IMR-90 (cell line): ENCODE measurements around the gene KIF18A. TPM values are rescaled to one million over a fixed set of nuclear protein-coding genes. Genes with fewer than 3 reads are reported as not detected.

ENCODE experiments used
- ATAC-seq: fragments of 200-7000 bp; cut with Tn5 transposase; 2 replicates; pipeline ENCODE4 v1.9.1; 2020; ENCODE audit warnings: low read depth, mild to moderate bottlenecking, moderate library complexity
- BruUV-seq: library from RNA; stranded (reverse); fragments of 400-500 nt; replicated peaks from 2 replicates; lab custom pipeline; 2021; lab: Mats Ljungman, UMichigan
- CTCF ChIA-PET: fragments of 300-600 bp; formaldehyde crosslinking; extraction: SDS; loops from one replicate; lab custom pipeline; 2021; ENCODE audit warnings: antibody characterized with exemption; lab: Yijun Ruan, JAX
- POLR2A ChIA-PET: fragments of 300-600 bp; sonication (Branson Sonifier 250); formaldehyde crosslinking; loops from one replicate; lab custom pipeline; 2022; ENCODE audit warnings: antibody characterized with exemption; ENCODE audit not compliant: unreplicated experiment; lab: Charles Lee
- DNase-seq: peaks from one replicate; pipeline ENCODE4 v3.0.0; 2013
- H2AFZ ChIP-seq: replicated peaks from 2 replicates; pipeline ENCODE3; 2013; ENCODE audit warnings: low read length, mild to moderate bottlenecking; ENCODE audit not compliant: poor library complexity
- H2AK5ac ChIP-seq: 2 replicates; pipeline ENCODE4 v1.6.1; 2013; ENCODE audit warnings: low read depth, low read length, inconsistent platforms
- H2AK9ac ChIP-seq: replicated peaks from 2 replicates; pipeline ENCODE3; 2013; ENCODE audit warnings: mild to moderate bottlenecking, low read depth, low read length, moderate library complexity; ENCODE audit not compliant: poor library complexity
- H2BK120ac ChIP-seq: 2 replicates; pipeline ENCODE4 v1.6.1; 2013; ENCODE audit warnings: low read depth, low read length, inconsistent platforms
- H2BK15ac ChIP-seq: 3 replicates; pipeline ENCODE4 v1.6.1; 2013; ENCODE audit warnings: low read depth, low read length, inconsistent platforms
- H2BK20ac ChIP-seq: 2 replicates; pipeline ENCODE4 v1.6.1; 2013; ENCODE audit warnings: low read depth, mild to moderate bottlenecking, inconsistent platforms, low read length, moderate library complexity
- H2BK5ac ChIP-seq: 2 replicates; pipeline ENCODE4 v1.6.1; 2013; ENCODE audit warnings: mild to moderate bottlenecking, low read depth, low read length, inconsistent platforms; ENCODE audit not compliant: poor library complexity, severe bottlenecking
- H3K14ac ChIP-seq: replicated peaks from 2 replicates; pipeline ENCODE4 v1.6.1; 2013; ENCODE audit warnings: low read depth, low read length, inconsistent platforms
- H3K18ac ChIP-seq: 2 replicates; pipeline ENCODE4 v1.6.1; 2013; ENCODE audit warnings: low read depth, low read length, control low read depth
- H3K23ac ChIP-seq: 2 replicates; pipeline ENCODE4 v1.6.1; 2013; ENCODE audit warnings: low read depth, low read length, inconsistent platforms
- H3K27ac ChIP-seq: 2 replicates; pipeline ENCODE4 v1.5.1; 2013; ENCODE audit warnings: mild to moderate bottlenecking, control low read depth, low read length; ENCODE audit not compliant: insufficient read depth
- H3K27me3 ChIP-seq: 2 replicates; pipeline ENCODE4 v1.6.1; 2013; ENCODE audit warnings: low read length; ENCODE audit not compliant: control insufficient read depth, insufficient read depth
- H3K36me3 ChIP-seq: 2 replicates; pipeline ENCODE4 v1.6.1; 2013; ENCODE audit warnings: low read length, mixed read lengths; ENCODE audit not compliant: control insufficient read depth, insufficient read depth
- H3K4ac ChIP-seq: 2 replicates; pipeline ENCODE4 v1.6.1; 2013; ENCODE audit warnings: low read depth, low read length, inconsistent platforms
- H3K4me1 ChIP-seq: 2 replicates; pipeline ENCODE4 v1.6.1; 2013; ENCODE audit warnings: low read length, mixed read lengths; ENCODE audit not compliant: control insufficient read depth, insufficient read depth
- H3K4me2 ChIP-seq: 2 replicates; pipeline ENCODE4 v1.6.1; 2013; ENCODE audit warnings: low read depth, mild to moderate bottlenecking, control low read depth, low read length, moderate library complexity
- H3K4me3 ChIP-seq: 2 replicates; pipeline ENCODE4 v1.5.1; 2013; ENCODE audit warnings: low read depth, mild to moderate bottlenecking, control low read depth, low read length, moderate library complexity; ENCODE audit not compliant: insufficient read depth
- H3K56ac ChIP-seq: 2 replicates; pipeline ENCODE4 v1.6.1; 2013; ENCODE audit warnings: low read length, inconsistent platforms; ENCODE audit not compliant: insufficient read depth; ENCODE audit errors: extremely low read depth
- H3K79me1 ChIP-seq, 2 experiments: 2 replicates each; pipeline ENCODE4 v1.6.1; 2013; ENCODE audit warnings: low read length in 2 of 2, inconsistent platforms in 1 of 2, low read depth in 1 of 2
- H3K9ac ChIP-seq: 2 replicates; pipeline ENCODE4 v1.6.1; 2013; ENCODE audit warnings: low read depth, low read length, control low read depth
- H3K9me1 ChIP-seq: 2 replicates; pipeline ENCODE4 v1.6.1; 2013; ENCODE audit warnings: low read length, inconsistent platforms; ENCODE audit not compliant: insufficient read depth
- H3K9me3 ChIP-seq: 2 replicates; pipeline ENCODE4 v1.6.1; 2013; ENCODE audit warnings: low read length; ENCODE audit not compliant: control insufficient read depth, insufficient read depth
- H4K20me1 ChIP-seq: 2 replicates; pipeline ENCODE4 v1.6.1; 2013; ENCODE audit warnings: low read length, inconsistent platforms; ENCODE audit not compliant: insufficient read depth
- H4K5ac ChIP-seq: 2 replicates; pipeline ENCODE4 v1.6.1; 2013; ENCODE audit warnings: mild to moderate bottlenecking, low read depth, low read length, control low read depth
- H4K8ac ChIP-seq, 2 experiments: 2 replicates each; pipeline ENCODE4 v1.6.1; 2013; ENCODE audit warnings: low read depth in 2 of 2, low read length in 2 of 2, control low read depth in 1 of 2, inconsistent platforms in 1 of 2
- H4K91ac ChIP-seq: 2 replicates; pipeline ENCODE4 v1.6.1; 2013; ENCODE audit warnings: low read depth, low read length, inconsistent platforms; ENCODE audit not compliant: insufficient read depth
- BHLHE40 ChIP-seq: fragments of 150-350 bp; IDR thresholded peaks from 2 replicates; pipeline ENCODE4 v1.6.1; 2016; ENCODE audit warnings: mild to moderate bottlenecking, low read depth, low read length
- CEBPB ChIP-seq: IDR thresholded peaks from 2 replicates; pipeline ENCODE4 v1.6.1; 2012; ENCODE audit warnings: low read depth, low read length, improper control_type of control experiment
- CHD1 ChIP-seq: IDR thresholded peaks from 2 replicates; pipeline ENCODE4 v1.6.1; 2012; ENCODE audit warnings: low read depth, low read length, improper control_type of control experiment
- CTCF ChIP-seq: conservative IDR thresholded peaks from 2 replicates; pipeline ENCODE4 v1.5.1; 2012; ENCODE audit warnings: mild to moderate bottlenecking, low read depth, low read length, improper control_type of control experiment
- ELK1 ChIP-seq: fragments of 150-350 bp; IDR thresholded peaks from 2 replicates; pipeline ENCODE4 v1.6.1; 2016; ENCODE audit warnings: low read depth, mild to moderate bottlenecking, low read length, moderate library complexity, borderline replicate concordance
- FOS ChIP-seq: fragments of 150-350 bp; IDR thresholded peaks from 2 replicates; pipeline ENCODE4 v1.6.1; 2016; ENCODE audit warnings: low read depth, low read length
- MAFK ChIP-seq: IDR thresholded peaks from 2 replicates; pipeline ENCODE4 v1.6.1; 2012; ENCODE audit warnings: low read depth, low read length, improper control_type of control experiment
- MAZ ChIP-seq: IDR thresholded peaks from 2 replicates; pipeline ENCODE4 v1.6.1; 2012; ENCODE audit warnings: low read depth, mild to moderate bottlenecking, low read length, improper control_type of control experiment, moderate library complexity, borderline replicate concordance
- MXI1 ChIP-seq: IDR thresholded peaks from 2 replicates; pipeline ENCODE4 v1.6.1; 2012; ENCODE audit warnings: low read depth, mild to moderate bottlenecking, low read length, moderate library complexity, borderline replicate concordance
- NFE2L2 ChIP-seq: fragments of 150-350 bp; IDR thresholded peaks from 2 replicates; pipeline ENCODE4 v1.6.1; 2016; ENCODE audit warnings: low read depth, mild to moderate bottlenecking, low read length
- POLR2A ChIP-seq: IDR thresholded peaks from 2 replicates; pipeline ENCODE4 v1.6.1; 2012; ENCODE audit warnings: mild to moderate bottlenecking, low read depth, low read length
- RAD21 ChIP-seq: IDR thresholded peaks from 2 replicates; pipeline ENCODE4 v1.6.1; 2012; ENCODE audit warnings: low read length, improper control_type of control experiment
- RCOR1 ChIP-seq: IDR thresholded peaks from 2 replicates; pipeline ENCODE4 v1.6.1; 2012; ENCODE audit warnings: mild to moderate bottlenecking, low read length, improper control_type of control experiment; ENCODE audit not compliant: insufficient replicate concordance
- RFX5 ChIP-seq: IDR thresholded peaks from 2 replicates; pipeline ENCODE4 v1.8.0; 2012; ENCODE audit warnings: low read depth, mild to moderate bottlenecking, low read length, moderate library complexity
- SMC3 ChIP-seq: fragments of 150-350 bp; IDR thresholded peaks from 2 replicates; pipeline ENCODE4 v1.6.1; 2016; ENCODE audit warnings: low read depth, mild to moderate bottlenecking, antibody characterized with exemption, low read length, moderate library complexity
- USF2 ChIP-seq: fragments of 150-350 bp; IDR thresholded peaks from 2 replicates; pipeline ENCODE4 v1.6.1; 2017; ENCODE audit warnings: mild to moderate bottlenecking, antibody characterized with exemption, low read length, low read depth
- WGBS, 2 experiments: methylation state at CpG; one replicate each; pipeline versions ENCODE4 v1.1.5 to v1.1.7; 2013; ENCODE audit warnings: missing lambda C conversion rate in 2 of 2; ENCODE audit not compliant: insufficient read length in 1 of 2; ENCODE audit errors: extremely low coverage in 2 of 2; 5-methylcytosine and 5-hydroxymethylcytosine counted together
- dilution Hi-C: fragments of 300-500 bp; cut with HindIII; formaldehyde crosslinking; loops from one replicate; pipeline ENCODE4 v1.14.3; 2018; ENCODE audit warnings: low sequenced_read_pairs; ENCODE audit not compliant: unreplicated experiment
- in situ Hi-C: fragments of 300-500 bp; cut with MboI; formaldehyde crosslinking; loops from 3 replicates; pipeline ENCODE4 v1.14.3; 2019; ENCODE audit warnings: low sequenced_read_pairs, inconsistent platforms, mixed read lengths
- intact Hi-C: fragments of 100-400 bp; cut with micrococcal nuclease; formaldehyde crosslinking; loops from 2 replicates; pipeline ENCODE4 v1.10.0; 2022
- polyA plus RNA-seq, 3 experiments: library from polyadenylated mRNA; depleted of rRNA; stranded (reverse); fragments of >200 nt; gene quantifications; 2 replicates each; pipeline ENCODE4 v1.2.3, GENCODE V29; 2012; ENCODE audit warnings: low replicate concordance in 1 of 3
- total RNA-seq: library from RNA; depleted of rRNA; stranded (reverse); fragments of >200 nt; gene quantifications from 2 replicates; pipeline ENCODE4 v1.2.3, GENCODE V29; 2012

KIF18A gene
- total and polyA plus RNA-seq, 2 of the 4 experiments (the other 2 are of a cell fraction) = 8.9 to 24.4 TPM

- in situ Hi-C loops = loop anchor here (10.0 kb wide), 2 partner anchors 400 to 1230 kb away; partner anchors contain the start of gene BDNF
- Histone ChIP-seq H2AK5ac (no peak overlapping the region), H3K9ac (0 out of 2 replicates have a peak overlapping the region, but pooled peaks have one; percentile 41)
Observed at GRCh38 chr11:28104425-28104824, 3.5 kb downstream of the KIF18A start.

More at GRCh38 chr11:28104425-28104824, 3.5 kb downstream of the KIF18A start:
- H2BK20ac ChIP-seq = no peak overlapping the region
- no peak overlapping the region for H2AK9ac ChIP-seq
- H3K4me3 ChIP-seq = no peak overlapping the region
- H3K27me3 ChIP-seq = no peaks in the 10 kb centered on the region
- CTCF ChIA-PET = no interaction called here
- no peak overlapping the region for H4K91ac ChIP-seq
- peaks cover 11 to 36% of the 10 kb centered on the region in 2 experiments; a peak in 3 of 4 replicates for H3K79me1 ChIP-seq
- POLR2A ChIA-PET = no interaction called here
- peak overlapping the region; percentile 21; the same call in 1 of the 2 replicates for H3K4me2 ChIP-seq
- H2BK5ac ChIP-seq = peak overlapping the region; percentile 59
- peak overlapping the region; percentile 21; the same call in 1 of the 2 replicates for H3K4ac ChIP-seq
- 0 out of 2 replicates have a peak overlapping the region, but pooled peaks have one; percentile 7 for H2BK120ac ChIP-seq
- no peaks in the 10 kb centered on the region for H4K20me1 ChIP-seq
- no peak overlapping the region for H3K14ac ChIP-seq
- H3K23ac ChIP-seq = no peak overlapping the region
- H3K18ac ChIP-seq = no peak overlapping the region
- dilution Hi-C loops = no loop called here
- intact Hi-C loops = no loop called here
- H2AFZ ChIP-seq = no peak overlapping the region
- no peak overlapping the region for H4K5ac ChIP-seq
- no peak for ATAC-seq
- no peaks in the 10 kb centered on the region for H3K36me3 ChIP-seq
- no TSS peak for BruUV-seq
- H3K4me1 ChIP-seq = no peaks in the 10 kb centered on the region; the same call in 1 of the 2 replicates
- no peaks in the 10 kb centered on the region for H3K9me3 ChIP-seq
- H4K8ac ChIP-seq = peak overlapping the region in 1 of 2 experiments; percentile 8; a peak in 2 of 4 replicates
- no peak for DNase-seq
- WGBS, 2 experiments = no CpG with 5 or more reads among the region's 1 CpG
- H3K56ac ChIP-seq = no peak overlapping the region
- H2BK15ac ChIP-seq = no peak overlapping the region
- no peaks in the 10 kb centered on the region for H3K9me1 ChIP-seq
- H3K27ac ChIP-seq = no peak overlapping the region
- no peak for TF ChIP-seq SMC3
- no peak for TF ChIP-seq MAFK
- no peak for TF ChIP-seq MAZ
- TF ChIP-seq USF2 = no peak
- TF ChIP-seq MXI1 = no peak
- TF ChIP-seq RCOR1 = no peak
- no peak for TF ChIP-seq CEBPB
- TF ChIP-seq ELK1 = no peak
- TF ChIP-seq BHLHE40 = no peak
- TF ChIP-seq CHD1 = no peak
- no peak for TF ChIP-seq RAD21
- no peak for TF ChIP-seq POLR2A
- no peak for TF ChIP-seq CTCF
- no peak for TF ChIP-seq FOS
- TF ChIP-seq RFX5 = no peak
- no peak for TF ChIP-seq NFE2L2
